GM21619 (cell line): ENCODE results near the gene RPTN.

ENCODE experiments used
- ATAC-seq: cut with Tn5 transposase; IDR thresholded peaks from one replicate; pipeline ENCODE4 v1.9.1; 2021; ENCODE audit not compliant: unreplicated experiment

Gene RPTN

DNA sequence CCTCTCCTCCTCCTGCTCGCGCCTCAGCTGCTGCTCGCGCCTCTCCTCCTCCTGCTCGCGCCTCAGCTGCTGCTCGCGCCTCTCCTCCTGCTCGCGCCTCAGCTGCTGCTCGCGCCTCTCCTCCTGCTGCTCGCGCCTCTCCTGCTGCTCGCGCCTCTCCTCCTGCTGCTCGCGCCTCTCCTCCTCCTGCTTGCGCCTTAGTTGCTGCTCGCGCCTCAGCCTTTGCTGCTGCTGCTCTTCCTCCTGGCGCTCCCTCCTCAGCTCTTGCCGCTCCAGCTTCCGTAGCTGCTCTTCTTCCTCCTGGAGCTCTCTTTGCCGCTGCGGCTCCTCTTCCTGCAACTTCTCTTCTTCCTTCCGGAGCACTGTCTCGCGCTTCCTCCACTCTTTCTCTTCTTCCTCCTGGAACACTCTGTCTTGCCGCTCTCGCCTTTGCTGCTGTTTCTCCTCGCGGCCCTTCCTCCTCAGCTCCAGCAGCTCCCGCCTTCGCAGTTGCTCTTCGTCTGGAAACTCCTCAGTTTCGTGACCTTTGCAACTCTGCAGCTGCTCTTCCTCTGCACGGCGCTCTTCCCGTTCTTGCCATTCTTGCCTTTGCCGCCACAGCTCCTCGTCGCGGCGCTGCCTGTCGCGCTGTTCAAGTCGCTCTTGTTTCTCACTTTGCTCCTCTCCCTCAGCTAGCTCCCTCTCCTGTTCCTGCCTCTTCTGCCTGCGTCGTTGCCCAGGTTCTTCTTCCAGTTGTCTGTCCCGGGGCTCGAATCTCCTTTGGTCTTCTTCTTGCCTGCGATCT lies 46.7 kb downstream of the RPTN start:
- ATAC-seq: no peak

DNA sequence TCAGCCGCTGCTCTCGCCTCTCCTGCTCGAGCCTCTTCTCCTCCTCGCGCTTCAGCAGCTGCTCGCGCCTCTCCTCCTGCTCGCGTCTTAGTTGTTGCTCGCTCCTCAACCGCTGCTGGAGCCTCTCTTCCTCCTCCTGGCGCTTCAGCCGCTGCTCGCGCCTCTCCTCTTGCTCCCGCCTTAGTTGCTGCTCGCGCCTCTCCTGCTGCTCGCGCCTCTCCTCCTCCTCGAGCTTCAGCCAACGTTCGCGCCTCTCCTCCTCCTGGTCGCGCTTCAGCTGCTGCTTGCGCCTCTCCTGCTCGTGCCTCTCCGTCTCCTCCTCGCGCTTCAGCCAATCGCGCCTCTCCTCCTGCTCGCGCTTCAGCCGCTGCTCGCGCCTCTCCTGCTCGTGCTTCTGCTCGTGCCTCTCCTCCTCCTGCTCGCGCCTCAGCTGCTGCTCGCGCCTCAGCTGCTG lies 47.5 kb downstream of the RPTN start:
- ATAC-seq: no peak

DNA sequence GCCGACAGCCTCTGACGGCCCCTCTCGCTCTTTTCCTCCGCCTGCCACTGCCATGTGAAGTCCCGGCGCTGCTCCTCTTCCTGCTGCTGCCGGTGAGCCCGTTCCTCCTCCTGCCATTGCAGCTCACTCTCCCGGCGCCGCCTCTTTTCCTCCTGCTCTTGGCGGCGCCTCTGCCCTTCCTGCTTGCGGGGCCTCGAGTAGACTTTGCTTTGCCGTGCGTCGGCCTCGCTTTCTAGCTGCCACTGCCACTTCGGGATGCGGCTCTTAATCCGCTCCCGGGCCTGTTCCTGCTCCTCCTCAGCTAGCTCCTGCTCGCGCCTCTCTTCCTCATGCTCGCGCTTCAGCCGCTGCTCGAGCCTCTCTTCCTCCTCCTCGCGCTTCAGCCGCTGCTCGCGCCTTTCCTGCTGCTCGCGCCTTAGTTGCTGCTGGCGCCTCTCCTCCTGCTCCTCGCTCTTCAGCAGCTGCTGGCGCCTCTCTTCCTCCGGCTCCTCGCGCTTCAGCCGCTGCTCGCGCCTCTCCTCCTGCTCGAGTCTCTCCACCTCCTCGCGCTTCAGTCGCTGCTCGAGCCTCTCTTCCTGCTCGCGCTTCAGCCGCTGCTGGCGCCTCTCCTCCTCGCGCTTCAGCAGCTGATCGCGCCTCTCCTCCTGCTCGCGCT lies 48.0 kb downstream of the RPTN start:
- ATAC-seq: no peak

DNA sequence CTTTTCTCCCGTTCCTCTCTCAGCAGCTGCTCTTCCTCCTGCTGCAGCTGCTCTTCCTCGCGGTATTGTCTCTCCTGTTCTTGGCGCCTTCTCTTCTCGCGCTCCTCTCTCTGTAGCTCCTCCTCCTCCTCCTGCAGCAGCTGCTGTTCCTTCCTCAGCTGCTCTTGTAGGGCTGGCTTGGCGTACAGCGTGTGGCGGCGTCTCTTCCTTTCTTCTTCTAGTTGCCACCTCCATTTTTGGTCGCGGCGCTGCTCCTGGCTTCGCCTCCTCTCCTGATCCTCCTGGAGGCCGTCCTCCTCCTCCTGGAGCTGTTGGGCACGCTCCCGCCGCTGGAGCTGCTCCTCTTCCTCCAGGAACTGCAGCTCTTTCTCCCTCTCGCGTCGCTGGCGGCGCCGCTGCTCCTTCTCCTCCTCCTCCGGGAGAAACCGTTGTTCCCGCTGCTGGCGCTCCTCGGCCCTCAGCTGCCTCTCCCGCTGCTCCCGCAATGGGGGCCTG lies 48.6 kb downstream of the RPTN start:
- ATAC-seq: no peak

DNA sequence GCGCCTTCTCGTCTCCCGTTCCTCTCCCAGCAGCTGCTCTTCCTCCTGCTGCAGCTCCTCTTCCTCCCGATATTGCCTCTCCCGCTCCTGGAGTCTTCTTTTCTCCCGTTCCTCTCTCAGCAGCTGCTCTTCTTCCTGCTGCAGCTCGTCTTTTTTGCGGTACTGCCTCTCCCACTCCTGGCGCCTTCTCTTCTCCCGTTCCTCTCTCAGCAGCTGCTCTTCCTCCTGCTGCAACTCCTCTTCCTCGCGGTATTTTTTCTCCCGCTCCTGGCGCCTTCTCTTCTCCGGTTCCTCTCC lies 49.1 kb downstream of the RPTN start:
- no peak for ATAC-seq

DNA sequence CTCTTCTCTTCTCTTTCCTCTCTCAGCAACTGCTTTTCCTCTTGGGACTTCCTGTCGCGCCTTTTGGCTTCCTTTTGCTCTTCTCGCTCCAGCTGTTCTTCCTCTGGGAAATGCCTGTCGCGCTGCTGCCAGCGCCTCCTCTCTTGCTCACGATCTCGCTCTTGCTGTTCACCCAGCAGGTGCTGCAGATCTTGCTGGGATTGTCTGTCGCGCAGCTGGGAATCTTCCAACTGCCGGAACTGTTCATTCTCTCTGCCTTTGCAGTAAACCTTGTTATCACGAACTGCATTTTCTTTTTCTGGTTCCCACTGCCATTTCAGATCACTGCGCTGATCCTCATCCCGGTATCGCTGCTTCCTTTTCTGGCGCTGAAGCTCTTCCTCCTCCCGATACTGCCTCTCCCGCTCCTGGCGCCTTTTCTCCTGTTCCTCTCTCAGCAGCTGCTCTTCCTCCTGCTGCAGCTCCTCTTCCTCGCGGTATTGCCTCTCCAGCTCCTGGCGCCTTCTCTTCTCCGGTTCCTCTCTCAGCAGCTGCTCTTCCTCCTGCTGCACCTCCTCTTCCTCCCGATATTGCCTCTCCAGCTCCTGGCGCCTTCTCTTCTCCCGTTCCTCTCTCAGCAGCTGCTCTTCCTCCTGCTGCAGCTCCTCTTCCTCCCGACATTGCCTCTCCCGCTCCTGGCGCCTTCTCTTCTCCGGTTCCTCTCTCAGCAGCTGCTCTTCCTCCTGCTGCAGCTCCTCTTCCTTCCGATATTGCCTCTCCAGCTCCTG lies 49.6 kb downstream of the RPTN start:
- no peak for ATAC-seq

DNA sequence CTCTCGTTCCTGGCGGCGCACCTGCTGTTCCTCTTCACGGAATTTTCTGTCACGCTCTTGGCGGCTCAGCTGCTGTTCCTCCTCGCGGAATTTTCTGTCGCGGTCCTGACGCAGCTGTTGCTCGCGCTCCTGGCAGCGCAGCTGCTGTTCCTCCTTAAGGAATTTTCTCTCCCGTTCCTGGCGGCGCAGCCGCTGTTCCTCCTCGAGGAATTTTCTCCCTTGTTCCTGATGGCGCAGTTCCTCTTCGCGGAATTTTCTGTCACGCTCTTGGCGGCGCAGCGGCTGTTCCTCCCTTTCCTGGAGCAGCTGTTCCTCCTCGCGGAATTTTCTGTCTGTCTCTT lies 50.2 kb downstream of the RPTN start:
- ATAC-seq: no peak

DNA sequence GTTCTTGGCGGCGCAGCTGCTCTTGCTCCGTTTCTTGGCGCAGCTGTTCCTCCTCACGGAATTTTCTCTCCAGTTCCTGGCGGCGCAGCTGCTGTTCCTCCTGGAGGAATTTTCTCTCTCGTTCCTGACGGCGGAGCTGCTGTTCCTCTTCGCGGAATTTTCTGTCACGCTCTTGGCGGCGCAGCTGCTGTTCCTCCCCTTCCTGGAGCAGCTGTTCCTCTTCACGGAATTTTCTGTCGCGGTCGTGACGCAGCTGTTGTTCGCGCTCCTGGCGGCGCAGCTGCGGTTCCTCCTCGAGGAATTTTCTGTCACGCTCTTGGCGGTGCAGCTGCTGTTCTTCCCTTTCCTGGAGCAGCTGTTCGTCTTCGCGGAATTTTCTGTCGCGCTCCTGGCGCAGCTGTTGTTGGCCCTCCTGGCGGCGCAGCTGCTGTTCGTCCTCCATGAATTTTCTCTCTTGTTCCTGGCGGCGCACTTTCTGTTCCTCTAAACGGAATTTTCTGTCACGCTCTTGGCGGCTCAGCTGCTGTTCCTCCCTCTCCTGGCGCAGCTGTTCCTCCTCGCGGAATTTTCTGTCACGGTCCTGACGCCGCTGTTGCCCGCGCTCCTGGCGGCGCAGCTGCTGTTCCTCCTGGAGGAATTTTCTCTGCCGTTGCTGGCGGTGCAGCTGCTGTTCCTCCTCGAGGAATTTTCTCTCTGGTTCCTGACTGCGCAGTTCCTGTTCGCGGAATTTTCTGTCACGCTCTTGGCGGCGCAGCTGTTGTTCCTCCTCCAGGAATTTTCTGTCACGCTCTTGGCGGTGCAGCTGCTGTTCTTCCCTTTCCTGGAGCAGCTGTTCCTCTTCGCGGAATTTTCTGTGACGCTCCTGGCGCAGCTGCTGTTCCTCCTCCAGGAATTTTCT lies 50.8 kb downstream of the RPTN start:
- ATAC-seq: no peak

DNA sequence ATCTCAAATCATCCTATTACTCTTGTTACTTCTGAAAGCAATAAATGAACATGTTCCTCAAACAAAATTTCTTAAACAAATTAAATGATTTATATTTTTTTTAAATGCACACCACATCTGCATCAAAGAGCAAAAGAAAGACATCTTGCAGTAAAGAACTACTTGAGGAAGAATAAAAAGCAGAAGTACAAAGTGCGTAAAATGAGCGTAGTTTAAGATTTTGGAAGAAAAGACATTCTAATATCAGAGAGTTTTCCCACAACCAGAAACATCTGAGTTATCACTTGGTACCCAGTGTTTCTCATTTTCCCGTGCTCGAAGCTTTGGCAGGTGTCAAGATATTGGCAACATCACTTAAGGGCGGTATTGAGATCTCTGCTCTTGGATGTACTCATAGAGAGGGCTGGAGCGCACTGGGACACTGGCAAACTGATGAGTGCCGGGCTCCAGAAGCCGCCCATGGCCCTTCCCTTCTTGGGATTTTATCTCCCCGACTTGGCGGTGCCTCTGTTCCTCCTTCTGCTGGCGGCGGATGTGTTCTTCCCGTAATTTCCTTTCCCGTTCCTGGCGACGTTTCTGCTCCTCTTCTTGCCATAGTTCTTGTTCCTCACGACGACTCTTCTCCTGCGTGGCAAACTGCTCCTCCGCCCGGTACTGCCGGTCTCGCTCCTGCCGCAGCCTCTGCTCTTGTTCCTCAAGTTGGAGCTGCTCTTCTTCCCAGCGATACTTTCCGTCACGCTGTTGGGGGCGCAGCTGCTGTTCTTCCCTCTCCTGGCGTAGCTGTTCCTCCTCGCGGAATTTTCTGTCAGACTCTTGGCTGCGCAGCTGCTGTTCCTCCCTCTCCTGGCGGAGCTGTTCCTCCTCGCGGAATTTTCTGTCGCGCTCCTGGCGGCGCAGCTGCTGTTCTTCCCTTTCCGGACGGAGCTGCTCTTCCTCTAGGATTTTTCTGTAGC lies 51.7 kb downstream of the RPTN start:
- no peak for ATAC-seq

DNA sequence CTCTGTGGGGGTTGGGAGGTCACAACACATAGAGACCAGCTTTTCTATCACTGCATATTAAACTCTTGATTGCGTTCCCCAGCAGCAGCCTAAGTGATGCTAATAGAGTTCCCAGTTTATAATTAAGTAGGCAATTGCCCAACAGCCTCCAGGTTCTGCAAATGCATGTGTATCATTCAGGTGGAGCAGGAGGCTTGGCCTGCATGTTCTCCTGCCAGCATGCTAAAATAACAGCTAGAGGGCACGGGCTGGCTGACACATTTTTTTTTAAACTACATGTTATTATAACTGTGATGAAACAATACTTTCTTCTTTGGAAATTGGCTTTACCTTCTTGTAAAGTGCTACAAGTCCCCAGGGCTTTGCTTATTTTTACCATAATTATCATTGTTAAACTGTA lies 54.2 kb downstream of the RPTN start:
- no peak for ATAC-seq
